Upper lobe of left lung (tissue), 6 donors: ENCODE measurements around the gene EVA1B. TPM values are rescaled to one million over a fixed set of nuclear protein-coding genes. Genes with fewer than 3 reads are reported as not detected.

Source experiments
- ATAC-seq, 2 donors: fragments of 200-7000 bp; cut with Tn5 transposase; one replicate each; pipeline ENCODE4 v1.9.1; 2022; ENCODE audit warnings: mild to moderate bottlenecking in 2 of 2, moderate library complexity in 2 of 2; ENCODE audit not compliant: low FRiP score in 2 of 2
- DNase-seq, 2 donors: peaks; one replicate each; pipeline ENCODE4 v3.0.0-alpha.2; 2019 to 2020
- H3K27ac ChIP-seq, 4 donors: fragments of 200-600 bp; sonication (generic); one replicate each; pipeline ENCODE4 v1.5.1; 2016 to 2019
- H3K27me3 ChIP-seq, 4 donors: fragments of 200-600 bp; sonication (generic); one replicate each; pipeline ENCODE4 v1.5.1; 2017 to 2019
- H3K36me3 ChIP-seq, 4 donors: fragments of 200-600 bp; sonication (generic); one replicate each; pipeline ENCODE4 v1.5.1; 2016 to 2019
- H3K4me1 ChIP-seq, 4 donors: fragments of 200-600 bp; sonication (generic); one replicate each; pipeline ENCODE4 v1.5.1; 2018 to 2019
- H3K4me3 ChIP-seq, 4 donors: fragments of 200-600 bp; sonication (generic); one replicate each; pipeline ENCODE4 v1.5.1; 2017 to 2019; ENCODE audit warnings: mild to moderate bottlenecking in 2 of 4, moderate library complexity in 1 of 4
- H3K9me3 ChIP-seq, 4 donors: fragments of 200-600 bp; sonication (generic); one replicate each; pipeline ENCODE4 v1.5.1; 2018 to 2019
- EP300 ChIP-seq, 4 donors: sonication (generic); formaldehyde crosslinking; IDR thresholded peaks; one replicate each; pipeline ENCODE4 v1.5.1; 2017; ENCODE audit warnings: antibody characterized with exemption in 4 of 4, control low read depth in 2 of 4
- POLR2A ChIP-seq, 4 donors: fragments of 450-650 bp; IDR thresholded peaks; one replicate each; pipeline ENCODE4 v1.5.1; 2016 to 2017; ENCODE audit warnings: antibody characterized with exemption in 4 of 4, mild to moderate bottlenecking in 2 of 4
- POLR2AphosphoS5 ChIP-seq, 2 donors: sonication (generic); formaldehyde crosslinking; IDR thresholded peaks; one replicate each; pipeline ENCODE4 v1.5.1; 2017; ENCODE audit warnings: antibody characterized with exemption in 2 of 2
- WGBS, 2 donors: methylation state at CpG; one replicate each; pipeline ENCODE4 v1.1.5; 2017 to 2018; 5-methylcytosine and 5-hydroxymethylcytosine counted together
- total RNA-seq, 6 donors: library from RNA; depleted of rRNA in 4 of 6; stranded (reverse); fragments of >200 nt in 4 of 6; gene quantifications; one replicate each; pipeline versions ENCODE4 v1.1.0 to v1.2.1, GENCODE V29; 2016 to 2021
- TF ChIP-seq, protein P1 (sequence below), 6 experiments: fragments of 450-650 bp in 4 of 6; fragments of 200-600 bp in 2 of 6; sonication (generic) in 2 of 6; IDR thresholded peaks; one replicate each; pipeline ENCODE4 v1.5.1; 2016 to 2019; ENCODE audit warnings: antibody characterized with exemption in 6 of 6
- donor health status: DM: no; HTN: no; CAD: no; lungs with moderate emphysema.
- donor health status: DM: no; HTN: yes; CAD: no; lungs with severe emphysema.

The EVA1B gene
- total RNA-seq, 6 donors from 2014 or later = 24.3 to 97.9 (median 36.6) TPM

DNA sequence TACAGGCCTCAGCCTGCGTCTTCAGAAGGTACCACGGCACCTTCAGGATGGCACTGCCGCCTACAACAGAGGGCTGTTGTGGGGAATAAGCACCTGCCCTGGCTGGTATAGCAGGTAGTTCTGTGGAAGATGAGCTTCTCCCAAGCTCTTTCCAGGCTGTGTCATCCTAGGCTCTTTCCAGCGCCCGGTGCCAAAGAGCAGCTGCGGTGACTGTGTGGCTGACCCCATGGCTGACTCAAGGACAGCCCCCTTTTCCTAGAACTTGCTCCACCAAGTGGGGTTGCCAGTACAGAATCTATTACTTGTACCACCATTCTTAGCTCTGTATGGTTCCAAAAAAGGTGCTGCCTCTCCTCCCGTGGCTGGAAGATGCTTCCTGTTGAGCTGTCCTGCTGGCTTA, 21.9 kb upstream of the EVA1B start:
- WGBS, 2 donors = 89 to 95% methylated on average over 4 to 7 of the region's 7 CpGs
- Histone ChIP-seq H3K4me1 (peaks cover 13 to 25% (median 18%) of the 10 kb centered on the region in 4 donors), H3K27ac (no peak overlapping the region), H3K4me3 (no peak overlapping the region), H3K36me3 (peaks cover 16 to 89% (median 79%) of the 10 kb centered on the region in 4 donors), H3K9me3 (no peaks in the 10 kb centered on the region), H3K27me3 (no peaks in the 10 kb centered on the region)
- ATAC-seq (no peak), DNase-seq (no peak)
- no peak for TF ChIP-seq EP300 (IDR thresholded peaks at IDR 0.05)

DNA sequence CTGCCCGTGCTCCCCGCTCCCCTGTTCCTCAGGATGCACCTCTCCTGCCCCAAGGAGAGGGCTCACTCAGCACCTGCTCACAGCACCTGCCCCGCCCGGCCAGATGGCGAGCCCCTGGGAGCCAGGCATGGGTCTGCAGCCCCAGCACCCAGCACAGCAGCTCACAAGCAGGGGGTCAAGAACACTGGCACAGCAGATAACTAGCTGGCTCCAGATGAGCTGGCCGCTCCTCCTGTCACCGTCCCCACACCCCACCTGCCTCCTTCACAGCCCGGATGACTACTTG, 20.9 kb upstream of the EVA1B start:
- no peak overlapping the region for H3K27ac ChIP-seq
- H3K4me1 ChIP-seq = peaks cover 6 to 23% (median 10%) of the 10 kb centered on the region in 4 donors
- 86 to 92% methylated on average over 7 to 8 of the region's 8 CpGs for WGBS, 2 donors
- no peaks in the 10 kb centered on the region for H3K9me3 ChIP-seq
- TF ChIP-seq, protein P1, sequence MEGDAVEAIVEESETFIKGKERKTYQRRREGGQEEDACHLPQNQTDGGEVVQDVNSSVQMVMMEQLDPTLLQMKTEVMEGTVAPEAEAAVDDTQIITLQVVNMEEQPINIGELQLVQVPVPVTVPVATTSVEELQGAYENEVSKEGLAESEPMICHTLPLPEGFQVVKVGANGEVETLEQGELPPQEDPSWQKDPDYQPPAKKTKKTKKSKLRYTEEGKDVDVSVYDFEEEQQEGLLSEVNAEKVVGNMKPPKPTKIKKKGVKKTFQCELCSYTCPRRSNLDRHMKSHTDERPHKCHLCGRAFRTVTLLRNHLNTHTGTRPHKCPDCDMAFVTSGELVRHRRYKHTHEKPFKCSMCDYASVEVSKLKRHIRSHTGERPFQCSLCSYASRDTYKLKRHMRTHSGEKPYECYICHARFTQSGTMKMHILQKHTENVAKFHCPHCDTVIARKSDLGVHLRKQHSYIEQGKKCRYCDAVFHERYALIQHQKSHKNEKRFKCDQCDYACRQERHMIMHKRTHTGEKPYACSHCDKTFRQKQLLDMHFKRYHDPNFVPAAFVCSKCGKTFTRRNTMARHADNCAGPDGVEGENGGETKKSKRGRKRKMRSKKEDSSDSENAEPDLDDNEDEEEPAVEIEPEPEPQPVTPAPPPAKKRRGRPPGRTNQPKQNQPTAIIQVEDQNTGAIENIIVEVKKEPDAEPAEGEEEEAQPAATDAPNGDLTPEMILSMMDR (IDR thresholded peaks at IDR 0.05) = no peak
- TF ChIP-seq POLR2AphosphoS5 (IDR thresholded peaks at IDR 0.05) (no peak), POLR2A (IDR thresholded peaks at IDR 0.05) (no peak), EP300 (IDR thresholded peaks at IDR 0.05) (no peak)
- H3K4me3 ChIP-seq = no peak overlapping the region
- peaks cover 16 to 91% (median 79%) of the 10 kb centered on the region in 4 donors for H3K36me3 ChIP-seq
- H3K27me3 ChIP-seq = no peaks in the 10 kb centered on the region
- DNase-seq (no peak), ATAC-seq (no peak)

DNA sequence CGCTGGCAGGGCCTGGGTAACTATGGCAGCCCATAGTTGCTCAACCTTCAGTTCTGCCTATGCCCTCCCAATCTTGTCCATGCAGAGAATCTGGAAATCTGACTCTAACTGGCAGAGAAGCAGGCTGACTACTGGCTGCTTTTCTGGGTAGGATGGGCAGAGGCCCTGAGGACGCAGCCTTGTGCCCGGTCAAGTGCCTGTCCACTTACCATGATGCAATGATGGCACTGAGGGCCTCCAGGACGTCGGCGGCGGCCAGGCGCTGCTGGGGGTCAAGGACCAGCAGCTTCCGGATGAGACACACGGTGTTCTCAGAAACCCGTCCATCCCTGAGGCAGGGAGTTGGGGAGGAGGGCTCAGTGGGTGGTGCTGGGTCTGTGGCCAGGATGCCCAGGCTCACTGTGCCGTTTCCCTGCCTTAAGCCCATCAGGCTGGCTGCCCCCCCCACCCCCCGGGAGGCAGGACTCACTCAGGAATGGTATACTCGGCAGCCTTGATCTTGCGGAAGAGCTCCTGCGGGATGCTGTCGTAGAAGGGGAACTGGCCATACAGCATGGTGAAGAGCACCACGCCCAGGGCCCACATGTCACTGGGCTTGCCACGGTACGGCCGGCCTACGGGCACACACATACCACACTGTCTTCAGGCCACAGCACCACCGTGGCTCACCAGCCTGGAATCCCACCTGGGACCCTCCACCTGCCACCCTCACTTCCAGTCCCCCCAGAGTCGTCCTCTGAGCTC, 20.4 kb upstream of the EVA1B start:
- Histone ChIP-seq H3K4me3 (no peak overlapping the region), H3K4me1 (peaks cover 11 to 28% (median 14%) of the 10 kb centered on the region in 4 donors), H3K36me3 (peaks cover 16 to 90% (median 78%) of the 10 kb centered on the region in 4 donors), H3K9me3 (no peaks in the 10 kb centered on the region), H3K27ac (peak overlapping the region in 3 of 4 donors; percentile 16 to 79 (median 62)), H3K27me3 (no peaks in the 10 kb centered on the region)
- no peak for TF ChIP-seq POLR2AphosphoS5 (IDR thresholded peaks at IDR 0.05)
- TF ChIP-seq, protein P1 (IDR thresholded peaks at IDR 0.05) = no peak
- TF ChIP-seq EP300 (IDR thresholded peaks at IDR 0.05) = no peak
- WGBS, 2 donors = 88 to 92% methylated on average over 7 to 22 of the region's 24 CpGs
- DNase-seq (no peak), ATAC-seq (no peak)

DNA sequence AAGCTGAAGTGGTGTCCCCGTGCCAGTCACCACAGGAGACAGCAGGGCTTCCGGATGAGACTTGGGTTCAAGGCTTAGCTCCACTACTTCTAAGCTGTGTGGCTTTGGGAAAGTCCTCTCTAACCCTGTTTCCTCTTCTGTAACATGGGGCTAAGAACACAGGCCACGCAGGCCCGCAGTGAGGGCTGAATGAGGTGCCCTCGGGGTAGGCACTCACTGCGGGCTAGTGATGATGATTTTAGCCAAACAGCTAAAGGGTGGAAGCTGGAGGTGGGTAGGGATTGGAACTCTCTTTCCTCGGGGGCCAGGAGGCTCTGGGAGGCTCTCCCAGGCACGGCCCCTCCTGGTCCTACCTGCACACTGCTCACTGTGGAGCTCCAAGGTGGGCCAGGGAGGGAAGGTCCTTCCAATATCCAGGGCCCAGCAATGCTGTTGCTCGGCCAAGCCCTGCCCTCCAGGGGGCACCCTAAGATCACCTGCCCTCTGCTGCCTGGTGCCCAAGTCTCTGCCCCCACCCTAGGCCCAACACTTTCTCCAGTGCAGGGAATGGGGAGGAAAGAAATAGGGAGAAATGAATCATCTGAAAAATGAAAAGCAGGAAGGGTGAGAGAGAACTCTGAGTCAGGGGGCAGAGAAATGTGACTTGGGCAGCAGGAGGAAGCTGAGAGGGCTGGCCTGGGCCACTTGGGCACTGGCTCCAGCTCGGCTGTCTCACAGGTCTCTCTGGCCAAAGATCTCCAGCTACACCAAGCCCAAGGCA, 19.2 kb upstream of the EVA1B start:
- Histone ChIP-seq H3K27me3 (no peaks in the 10 kb centered on the region), H3K4me3 (no peak overlapping the region), H3K27ac (peak overlapping the region; percentile 16 to 79 (median 51)), H3K4me1 (peaks cover 19 to 40% (median 24%) of the 10 kb centered on the region in 4 donors), H3K36me3 (peaks cover 8 to 78% (median 66%) of the 10 kb centered on the region in 4 donors), H3K9me3 (no peaks in the 10 kb centered on the region)
- ATAC-seq (peak; percentile 58 to 71), DNase-seq (peak in 1 of 2 donors; percentile 62)
- TF ChIP-seq, protein P1 (IDR thresholded peaks at IDR 0.05) = peak; percentile 57 to 82 (median 66)
- no peak for TF ChIP-seq POLR2A (IDR thresholded peaks at IDR 0.05)
- 78% methylated on average over 8 to 10 of the region's 10 CpGs for WGBS, 2 donors

DNA sequence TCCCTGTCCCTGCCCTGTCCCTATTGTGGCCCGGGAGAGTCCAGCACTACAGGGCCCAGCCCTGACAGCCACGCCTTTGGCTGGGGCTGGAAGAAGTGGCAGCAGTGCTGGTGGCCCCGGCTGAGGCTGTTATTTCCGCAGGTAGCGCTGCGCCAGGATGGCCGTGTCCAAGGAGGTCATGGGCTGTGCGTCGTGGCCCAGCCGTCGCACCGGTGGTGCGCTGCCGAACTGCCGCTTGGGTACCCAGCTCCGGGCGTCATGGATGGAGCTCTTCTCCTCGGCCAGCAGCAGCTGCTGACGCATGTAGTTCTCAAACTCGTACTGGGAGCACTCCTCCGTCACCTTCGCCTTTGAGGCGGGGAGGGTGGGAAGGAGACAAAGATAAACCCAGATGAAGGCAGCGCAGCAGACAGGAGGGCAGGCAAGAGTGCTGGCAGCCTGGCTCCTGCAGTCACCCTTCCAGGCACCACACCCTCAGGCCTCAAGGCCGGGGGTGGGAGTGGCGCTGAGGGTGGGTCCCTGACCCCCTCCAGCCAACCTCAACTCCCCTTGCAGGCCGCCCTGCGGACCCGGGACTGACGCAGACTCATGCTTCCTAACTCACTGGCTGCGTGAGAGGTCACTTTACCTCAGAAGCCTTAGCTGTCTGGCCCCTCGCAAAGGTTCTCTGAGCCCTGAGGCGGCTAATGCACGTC, 18.3 kb upstream of the EVA1B start:
- ATAC-seq (no peak), DNase-seq (no peak)
- Histone ChIP-seq H3K36me3 (peaks cover 7 to 69% (median 58%) of the 10 kb centered on the region in 4 donors), H3K4me1 (peaks cover 19 to 43% (median 25%) of the 10 kb centered on the region in 4 donors), H3K4me3 (no peak overlapping the region), H3K27ac (peak overlapping the region in 1 of 4 donors; percentile 62), H3K27me3 (no peaks in the 10 kb centered on the region), H3K9me3 (no peaks in the 10 kb centered on the region)
- no peak for TF ChIP-seq POLR2AphosphoS5 (IDR thresholded peaks at IDR 0.05)
- 89 to 94% methylated on average over 21 to 34 of the region's 34 CpGs for WGBS, 2 donors
